Endothelial cell of umbilical vein (primary cell): Measurements from ENCODE around the gene EYS.

Experiments used
- EZH2 ChIP-seq: IDR thresholded peaks from 2 replicates; pipeline ENCODE4 v1.6.1; 2012; ENCODE audit warnings: borderline replicate concordance, low read depth, mild to moderate bottlenecking, moderate library complexity, low read length, inconsistent platforms; ENCODE audit not compliant: severe bottlenecking
- FOS ChIP-seq: IDR thresholded peaks from 2 replicates; pipeline ENCODE4 v1.6.1; 2011; ENCODE audit warnings: mild to moderate bottlenecking, low read length, moderate library complexity, borderline replicate concordance; ENCODE audit not compliant: insufficient read depth
- GATA2 ChIP-seq: IDR thresholded peaks from 2 replicates; pipeline ENCODE4 v1.7.0; 2011; ENCODE audit warnings: low read depth, mild to moderate bottlenecking, moderate library complexity, mixed read lengths, low read length; ENCODE audit not compliant: insufficient read length, insufficient read depth
- JUN ChIP-seq: IDR thresholded peaks from 2 replicates; pipeline ENCODE4 v1.6.1; 2011; ENCODE audit warnings: borderline replicate concordance, low read depth; ENCODE audit not compliant: insufficient read length, insufficient read depth
- MYC ChIP-seq: IDR thresholded peaks from one replicate; pipeline ENCODE4 v1.6.1; 2011; ENCODE audit warnings: mild to moderate bottlenecking, low read depth, low read length
- POLR2A ChIP-seq: IDR thresholded peaks from 2 replicates; pipeline ENCODE4 v1.6.1; 2012; ENCODE audit warnings: low read depth, mild to moderate bottlenecking, control low read depth, low read length
- POLR2AphosphoS5 ChIP-seq: IDR thresholded peaks from 2 replicates; pipeline ENCODE4 v1.6.1; 2012; ENCODE audit warnings: low read depth, mild to moderate bottlenecking, control low read depth, low read length, moderate library complexity; ENCODE audit not compliant: insufficient read depth
- TF ChIP-seq, protein P1 (sequence below): IDR thresholded peaks from 2 replicates; pipeline ENCODE4 v1.6.1; 2011; ENCODE audit not compliant: insufficient read depth, insufficient read length
- TF ChIP-seq, protein P2 (sequence below), 2 donors: IDR thresholded peaks; 1 replicate in 1 of 2; 2 replicates in 1 of 2; pipeline ENCODE4 v1.5.1; 2011; ENCODE audit warnings: low read length in 2 of 2, mild to moderate bottlenecking in 2 of 2, moderate library complexity in 2 of 2, control low read depth in 1 of 2, inconsistent platforms in 1 of 2, low read depth in 1 of 2; ENCODE audit not compliant: insufficient read depth in 1 of 2; ENCODE audit errors: extremely low read depth in 1 of 2

DNA sequence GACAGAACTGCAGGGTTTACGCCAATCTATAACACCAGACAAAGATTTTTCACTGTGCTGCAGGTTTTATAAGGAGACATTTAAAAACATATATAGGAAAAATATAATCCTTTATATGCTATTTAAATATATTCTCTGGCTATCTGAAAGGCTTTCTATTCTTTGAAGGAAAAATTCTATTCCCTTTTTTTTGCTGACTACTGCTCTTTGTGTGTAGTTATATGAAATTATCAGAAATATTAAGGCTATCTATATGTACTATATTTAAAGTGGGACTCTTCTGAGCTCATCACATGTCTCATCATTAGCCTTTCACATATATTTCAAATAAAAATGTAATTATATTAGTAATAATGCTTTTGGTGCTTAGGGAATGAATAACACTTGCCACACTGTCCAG lies 930.7 kb downstream of the EYS start:
- TF ChIP-seq, protein P1, sequence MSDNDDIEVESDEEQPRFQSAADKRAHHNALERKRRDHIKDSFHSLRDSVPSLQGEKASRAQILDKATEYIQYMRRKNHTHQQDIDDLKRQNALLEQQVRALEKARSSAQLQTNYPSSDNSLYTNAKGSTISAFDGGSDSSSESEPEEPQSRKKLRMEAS, result no peak
- no peak for TF ChIP-seq FOS
- no peak for TF ChIP-seq EZH2
- TF ChIP-seq, protein P2, sequence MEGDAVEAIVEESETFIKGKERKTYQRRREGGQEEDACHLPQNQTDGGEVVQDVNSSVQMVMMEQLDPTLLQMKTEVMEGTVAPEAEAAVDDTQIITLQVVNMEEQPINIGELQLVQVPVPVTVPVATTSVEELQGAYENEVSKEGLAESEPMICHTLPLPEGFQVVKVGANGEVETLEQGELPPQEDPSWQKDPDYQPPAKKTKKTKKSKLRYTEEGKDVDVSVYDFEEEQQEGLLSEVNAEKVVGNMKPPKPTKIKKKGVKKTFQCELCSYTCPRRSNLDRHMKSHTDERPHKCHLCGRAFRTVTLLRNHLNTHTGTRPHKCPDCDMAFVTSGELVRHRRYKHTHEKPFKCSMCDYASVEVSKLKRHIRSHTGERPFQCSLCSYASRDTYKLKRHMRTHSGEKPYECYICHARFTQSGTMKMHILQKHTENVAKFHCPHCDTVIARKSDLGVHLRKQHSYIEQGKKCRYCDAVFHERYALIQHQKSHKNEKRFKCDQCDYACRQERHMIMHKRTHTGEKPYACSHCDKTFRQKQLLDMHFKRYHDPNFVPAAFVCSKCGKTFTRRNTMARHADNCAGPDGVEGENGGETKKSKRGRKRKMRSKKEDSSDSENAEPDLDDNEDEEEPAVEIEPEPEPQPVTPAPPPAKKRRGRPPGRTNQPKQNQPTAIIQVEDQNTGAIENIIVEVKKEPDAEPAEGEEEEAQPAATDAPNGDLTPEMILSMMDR (IDR thresholded peaks at IDR 0.05; ENCODE audit: extremely low read depth in 1 of 2, insufficient read depth in 1 of 2, low read depth in 1 of 2, low read length in 2 of 2), result no peak
- TF ChIP-seq POLR2A, result no peak
- no peak for TF ChIP-seq JUN
- TF ChIP-seq POLR2AphosphoS5, result no peak
- TF ChIP-seq MYC, result no peak
- no peak for TF ChIP-seq GATA2
